Mammary microvascular endothelial cell (primary cell): ENCODE measurements around the gene PTPN11. TPM values are rescaled to one million over a fixed set of nuclear protein-coding genes. Genes with fewer than 3 reads are reported as not detected.

ENCODE experiments used
- total RNA-seq: library from RNA; depleted of rRNA; stranded (reverse); fragments of >200 nt; gene quantifications from 2 replicates; pipeline ENCODE4 v1.2.3, GENCODE V29; 2015

PTPN11 gene
- total RNA-seq = 63.4 and 65.5 TPM in 2 replicates

DNA sequence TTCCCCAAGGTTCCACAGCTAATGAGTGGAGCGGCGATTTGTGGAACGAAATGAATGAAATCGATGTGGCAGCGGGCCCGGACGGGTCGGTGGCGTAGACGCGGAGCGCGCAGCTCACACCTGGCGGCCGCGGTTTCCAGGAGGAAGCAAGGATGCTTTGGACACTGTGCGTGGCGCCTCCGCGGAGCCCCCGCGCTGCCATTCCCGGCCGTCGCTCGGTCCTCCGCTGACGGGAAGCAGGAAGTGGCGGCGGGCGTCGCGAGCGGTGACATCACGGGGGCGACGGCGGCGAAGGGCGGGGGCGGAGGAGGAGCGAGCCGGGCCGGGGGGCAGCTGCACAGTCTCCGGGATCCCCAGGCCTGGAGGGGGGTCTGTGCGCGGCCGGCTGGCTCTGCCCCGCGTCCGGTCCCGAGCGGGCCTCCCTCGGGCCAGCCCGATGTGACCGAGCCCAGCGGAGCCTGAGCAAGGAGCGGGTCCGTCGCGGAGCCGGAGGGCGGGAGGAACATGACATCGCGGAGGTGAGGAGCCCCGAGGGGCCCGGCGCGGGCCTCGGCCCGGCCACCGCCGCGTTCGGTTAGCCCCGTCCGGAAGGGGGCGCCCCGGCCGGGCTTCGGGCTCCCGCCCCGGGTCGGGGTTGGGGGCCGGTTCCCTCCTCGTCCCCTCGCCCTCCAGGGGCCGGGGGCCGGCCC is at the start of gene PTPN11:
Gene PTPN11 (plus strand): TSS at position 340 of the 689 bp plus-strand sequence. CDS start 165 bp downstream, at position 505.

GRCh38 chr12:112381883-112382796 is 36.6 kb upstream of the PTPN11 start, which contains the start of gene HECTD4:
Gene HECTD4, minus strand, starts transcription at chr12:112382431. Its CDS starts 303 bp downstream, at chr12:112382128.

DNA sequence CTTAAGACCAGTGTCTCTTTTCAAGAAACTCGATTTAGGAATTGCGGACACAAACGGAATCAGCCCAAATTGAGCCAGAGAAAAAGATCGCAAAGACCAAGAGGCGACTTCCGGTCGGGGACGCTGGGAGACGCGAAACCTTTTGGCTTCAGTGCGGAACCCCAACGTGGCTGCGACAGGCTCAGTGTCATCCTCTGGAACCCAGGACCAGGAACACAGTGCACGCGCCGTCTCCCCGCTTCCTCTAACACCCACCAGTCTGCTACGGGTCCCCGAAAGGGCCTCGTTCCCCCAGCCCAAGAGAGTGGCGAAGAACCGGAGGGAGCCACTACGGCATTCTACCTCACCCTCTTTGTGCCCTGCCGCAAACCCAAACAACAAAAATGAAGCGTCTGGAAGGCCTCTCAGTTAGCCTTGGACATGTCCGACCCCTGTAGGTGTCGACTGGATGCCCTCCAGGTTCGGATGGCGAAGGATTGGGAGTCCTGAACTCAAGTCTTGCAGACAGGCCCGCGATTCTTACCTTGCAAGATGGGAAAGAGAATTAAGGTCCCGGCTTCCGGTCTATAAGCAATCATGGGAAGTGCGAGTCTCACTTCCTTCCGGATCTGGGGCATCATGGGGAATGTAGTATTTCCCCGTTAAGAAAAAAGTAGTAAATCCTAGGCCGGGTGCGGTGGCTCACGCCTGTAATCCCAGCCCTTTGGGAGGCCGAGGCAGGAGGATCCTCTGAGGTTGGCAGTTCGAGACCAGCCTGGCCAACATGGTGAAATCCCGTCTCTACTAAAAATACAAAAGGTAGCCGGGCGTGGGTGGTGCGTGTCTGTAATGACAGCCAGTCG is 9.5 kb upstream of the PTPN11 start, which contains the start of gene RPL6:
Gene RPL6 (minus strand): TSS at position 542 of the 842 bp plus-strand sequence. CDS start 949 bp downstream, outside the sequence.

Other genes starting within 250 kb of the PTPN11 start
- gene HECTD4, start 36.5 kb upstream of the PTPN11 start, total RNA-seq = 10.1 and 10.8 TPM in 2 replicates
- gene RPL6, start 9.3 kb upstream of the PTPN11 start, total RNA-seq = 1,572 and 1,785 TPM in 2 replicates